22Rv1 (cell line): Measurements from ENCODE around the gene ZNG1C.
"Not testable (repeated sequence)": the region's sequence is repeated elsewhere in the genome, so short reads cannot be mapped to it uniquely, and the experiment has no call there.

Experiments used
- CTCF ChIP-seq: fragments of 450-650 bp; IDR thresholded peaks from 2 replicates; pipeline ENCODE4 v1.5.1; 2017; ENCODE audit warnings: mild to moderate bottlenecking
- ZFX ChIP-seq: fragments of 450-650 bp; IDR thresholded peaks from 2 replicates; pipeline ENCODE4 v1.6.1; 2017; ENCODE audit warnings: antibody characterized with exemption, borderline replicate concordance

GRCh38 chr9:68329106-68329505 is 87.3 kb downstream of the ZNG1C start:
- not testable (repeated sequence) for TF ChIP-seq CTCF, ZFX
